ENCODE measurements around the gene AIF1L. TPM values are rescaled to one million over a fixed set of nuclear protein-coding genes. Genes with fewer than 3 reads are reported as not detected.

Gene AIF1L
- total and polyA plus RNA-seq, 2 of the 13 experiments (the other 11 are each of a cell fraction or from before 2014, with no cell fraction given): 12.4 to 36.5 TPM

GRCh38 chr9:131090025-131090787 lies 6.1 kb upstream of the AIF1L start:
- FAIRE-seq: no peak
- no TSS peak for BruUV-seq (replicated peaks)
- Histone ChIP-seq H3K9ac (ENCODE audit: insufficient read depth, low read depth, low read length) (no peak overlapping the region), H3K27ac (ENCODE audit: extremely low read length, insufficient read depth, low read length) (no peak overlapping the region), H3K4me2 (ENCODE audit: low read depth, low read length) (no peak overlapping the region), H3K4me1 (ENCODE audit: insufficient read depth, low read length) (peaks cover 18% of the 10 kb centered on the region), H3K27me3 (ENCODE audit: control insufficient read depth in 1 of 2, insufficient read depth in 2 of 2, low read length in 2 of 2) (peaks cover 7 to 77% of the 10 kb centered on the region in 2 experiments; a peak in 4 of 5 replicates), H2AFZ (ENCODE audit: low read length) (no peak overlapping the region), H4K20me1 (ENCODE audit: insufficient read depth, low read length) (no peaks in the 10 kb centered on the region), H3K9me3 (ENCODE audit: low read length) (no peaks in the 10 kb centered on the region), H3K79me2 (ENCODE audit: insufficient read depth, low read length) (no peaks in the 10 kb centered on the region), H3K4me3 (replicated peaks in 1 of 3; ENCODE audit: insufficient read depth in 1 of 3, low read depth in 2 of 3, low read length in 3 of 3) (no peak overlapping the region), H3K36me3 (replicated peaks in 1 of 2; ENCODE audit: control insufficient read depth in 1 of 2, insufficient read depth in 2 of 2, low read length in 2 of 2) (no peaks in the 10 kb centered on the region)
- CTCF ChIA-PET (ENCODE audit: low intra/inter-chr PET ratio, low total read pairs): no interaction called here
- in situ Hi-C loops (cut with HindIII; ENCODE audit: extremely low pct_ligation_motif_present, low pct_unique_long_range_greater_than_20kb): no loop called here
- intact Hi-C loops (cut with micrococcal nuclease; ENCODE audit: unreplicated experiment): no loop called here
- no peak for ATAC-seq
- DNase-seq (ENCODE audit: low spot score): no peak
- 76% methylated on average over 8 of the region's 13 CpGs for WGBS (ENCODE audit: low lambda C conversion rate)
- POLR2A ChIA-PET: no interaction called here
- TF ChIP-seq SAFB2 (CRISPR knock-in tag; IDR thresholded peaks at IDR 0.05; ENCODE audit: borderline replicate concordance, low read depth) (no peak), ZNF646 (CRISPR knock-in tag; IDR thresholded peaks at IDR 0.05) (no peak), THAP7 (CRISPR knock-in tag; IDR thresholded peaks at IDR 0.05) (no peak), PRDM15 (CRISPR knock-in tag; IDR thresholded peaks at IDR 0.05) (no peak), ZNF782 (CRISPR knock-in tag; IDR thresholded peaks at IDR 0.05; ENCODE audit: borderline replicate concordance) (no peak), ZNF432 (CRISPR knock-in tag; IDR thresholded peaks at IDR 0.05; ENCODE audit: borderline replicate concordance) (no peak), ZNF292 (CRISPR knock-in tag; IDR thresholded peaks at IDR 0.05; ENCODE audit: borderline replicate concordance, low read depth) (no peak), MXI1 (IDR thresholded peaks at IDR 0.05; ENCODE audit: borderline replicate concordance, low read depth, low read length) (no peak), MEIS2 (CRISPR knock-in tag; IDR thresholded peaks at IDR 0.05) (no peak), TAF1 (CRISPR knock-in tag; IDR thresholded peaks at IDR 0.05) (no peak), BRD4 (CRISPR knock-in tag; IDR thresholded peaks at IDR 0.05) (no peak)
